SU-DHL-6 (cell line): ENCODE data around the gene ZNF239.
"Not testable (repeated sequence)": the region's sequence is repeated elsewhere in the genome, so short reads cannot be mapped to it uniquely, and the experiment has no call there.

ENCODE experiments used
- H2AFZ ChIP-seq: fragments of 200-600 bp; sonication (generic); 2 replicates; pipeline ENCODE4 v1.6.1; 2014; ENCODE audit warnings: low read depth, mild to moderate bottlenecking, moderate library complexity, mixed read lengths, antibody characterized with exemption, low read length; ENCODE audit not compliant: severe bottlenecking
- H3F3A ChIP-seq: fragments of 200-600 bp; shearing (Covaris generic); 2 replicates; pipeline ENCODE4 v1.6.0; 2016; ENCODE audit warnings: antibody characterized with exemption, mild to moderate bottlenecking; ENCODE audit not compliant: insufficient read depth
- H3K27ac ChIP-seq: fragments of 200-600 bp; sonication (generic); 2 replicates; pipeline ENCODE4 v1.5.1; 2016; ENCODE audit warnings: low read depth, mild to moderate bottlenecking, low read length, moderate library complexity, mixed read lengths
- H3K27me3 ChIP-seq: fragments of 200-600 bp; sonication (generic), shearing (Covaris generic); 2 replicates; pipeline ENCODE4 v1.6.0; 2014; ENCODE audit warnings: mild to moderate bottlenecking, low read length
- H3K36me3 ChIP-seq: fragments of 200-600 bp; sonication (generic); 2 replicates; pipeline ENCODE4 v1.6.1; 2014; ENCODE audit warnings: mild to moderate bottlenecking, low read length, mixed read lengths
- H3K4me2 ChIP-seq: fragments of 300-600, 200-600 bp; shearing (Covaris generic), sonication (generic); 2 replicates; pipeline ENCODE4 v1.6.0; 2014; ENCODE audit warnings: low read length, low read depth, mild to moderate bottlenecking; ENCODE audit not compliant: poor library complexity, severe bottlenecking
- H3K4me3 ChIP-seq: fragments of 200-600 bp; sonication (generic); 2 replicates; pipeline ENCODE4 v1.5.1; 2014; ENCODE audit warnings: antibody characterized with exemption, low read length, mild to moderate bottlenecking, mixed read lengths; ENCODE audit not compliant: insufficient read depth, poor library complexity, severe bottlenecking
- H3K79me2 ChIP-seq: fragments of 200-600 bp; sonication (generic); 2 replicates; pipeline ENCODE4 v1.6.1; 2014; ENCODE audit warnings: mild to moderate bottlenecking, low read length, moderate library complexity; ENCODE audit not compliant: insufficient read depth
- H3K9ac ChIP-seq: fragments of 200-600 bp; sonication (generic); 2 replicates; pipeline ENCODE4 v1.7.0; 2014; ENCODE audit warnings: mild to moderate bottlenecking, low read length
- H3K9me2 ChIP-seq: fragments of 200-600 bp; sonication (generic); replicated peaks from 2 replicates; pipeline ENCODE4 v1.6.1; 2014; ENCODE audit warnings: low read length; ENCODE audit not compliant: insufficient read depth
- H3K9me3 ChIP-seq: fragments of 200-600 bp; sonication (generic); 2 replicates; pipeline ENCODE4 v1.6.1; 2014; ENCODE audit warnings: low read length, mixed read lengths; ENCODE audit not compliant: insufficient read depth
- H4K20me1 ChIP-seq: fragments of 200-600 bp; sonication (generic); 2 replicates; pipeline ENCODE4 v1.6.1; 2014; ENCODE audit warnings: low read depth, mild to moderate bottlenecking, antibody characterized with exemption, low read length, moderate library complexity, mixed read lengths
- CTCF ChIP-seq: fragments of 200-600 bp; sonication (generic); IDR thresholded peaks from one replicate; pipeline ENCODE4 v1.5.1; 2017; ENCODE audit warnings: antibody characterized with exemption, mild to moderate bottlenecking, low read length, moderate library complexity; ENCODE audit not compliant: insufficient read depth, poor library complexity, severe bottlenecking
- EZH2phosphoT487 ChIP-seq: fragments of 200-600 bp; sonication (generic), shearing (Covaris generic); conservative IDR thresholded peaks from 2 replicates; pipeline ENCODE4 v1.6.1; 2018; ENCODE audit warnings: mild to moderate bottlenecking, antibody characterized with exemption, low read length, moderate library complexity, mixed read lengths

ZNF239 gene

GRCh38 chr10:43607199-43607573, 32.8 kb upstream of the ZNF239 start:
- peak overlapping the region; percentile 83 for H3K4me3 ChIP-seq
- no peaks in the 10 kb centered on the region for H3K9me3 ChIP-seq
- peak overlapping the region; percentile 70 for H3K4me2 ChIP-seq
- no peaks in the 10 kb centered on the region for H4K20me1 ChIP-seq
- no peaks in the 10 kb centered on the region for H3K79me2 ChIP-seq
- H3F3A ChIP-seq = 0 out of 2 replicates have a peak, but pooled peaks cover 8% of the 10 kb centered on the region
- H3K36me3 ChIP-seq = peaks cover 20% of the 10 kb centered on the region
- H3K27ac ChIP-seq = no peak overlapping the region
- H3K9ac ChIP-seq = peak overlapping the region; percentile 69
- no peaks in the 10 kb centered on the region for H3K9me2 ChIP-seq
- TF ChIP-seq EZH2phosphoT487 (no peak), CTCF (no peak)
- H3K27me3 ChIP-seq = no peaks in the 10 kb centered on the region
- H2AFZ ChIP-seq = peak overlapping the region; percentile 98

GRCh38 chr10:43606323-43607198, 32.1 kb upstream of the ZNF239 start, which contains the start of gene ZNF485:
Gene ZNF485, plus strand, starts transcription at chr10:43606438. Its CDS starts 613 bp downstream, at chr10:43607051.
- peak within 1 kb of the TSS; percentile 69 for H3K9ac ChIP-seq
- H3K4me3 ChIP-seq = peak within 1 kb of the TSS; percentile 83
- 0 out of 2 replicates have a peak, but pooled peaks cover 8% of the 10 kb centered on the region for H3F3A ChIP-seq
- no peaks in the 10 kb centered on the region for H4K20me1 ChIP-seq
- peak within 1 kb of the TSS; percentile 70 for H3K4me2 ChIP-seq
- no peaks in the 10 kb centered on the region for H3K27me3 ChIP-seq
- H3K27ac ChIP-seq = no peak within 1 kb of the TSS
- H3K36me3 ChIP-seq = peaks cover 14% of the 10 kb centered on the region
- no peaks in the 10 kb centered on the region for H3K79me2 ChIP-seq
- no peaks in the 10 kb centered on the region for H3K9me2 ChIP-seq
- H2AFZ ChIP-seq = peak within 1 kb of the TSS; percentile 98
- H3K9me3 ChIP-seq = no peaks in the 10 kb centered on the region
- TF ChIP-seq EZH2phosphoT487 (no peak), CTCF (no peak)

- Histone ChIP-seq H3K4me3 (peak overlapping the region; percentile 83), H3K27ac (no peak overlapping the region), H4K20me1 (no peaks in the 10 kb centered on the region), H3K9me2 (no peaks in the 10 kb centered on the region), H2AFZ (peak overlapping the region; percentile 98), H3K4me2 (peak overlapping the region; percentile 70), H3F3A (0 out of 2 replicates have a peak, but pooled peaks cover 8% of the 10 kb centered on the region), H3K36me3 (peaks cover 9% of the 10 kb centered on the region; the same call in 1 of the 2 replicates), H3K9ac (peak overlapping the region; percentile 69), H3K27me3 (no peaks in the 10 kb centered on the region), H3K79me2 (no peaks in the 10 kb centered on the region), H3K9me3 (no peaks in the 10 kb centered on the region)
- TF ChIP-seq EZH2phosphoT487 (no peak), CTCF (no peak)
Observed at GRCh38 chr10:43605850-43606322, 31.5 kb upstream of the ZNF239 start.

GRCh38 chr10:43601576-43601975, 27.2 kb upstream of the ZNF239 start:
- H3K9ac ChIP-seq, H3K79me2 ChIP-seq, H3K27ac ChIP-seq, H3K9me3 ChIP-seq, H3K36me3 ChIP-seq, H3K27me3 ChIP-seq, H3K9me2 ChIP-seq, H4K20me1 ChIP-seq, H3K4me2 ChIP-seq, H2AFZ ChIP-seq, H3F3A ChIP-seq, H3K4me3 ChIP-seq: not testable (repeated sequence)
